ENCODE results near the gene HJURP.

Gene HJURP

DNA sequence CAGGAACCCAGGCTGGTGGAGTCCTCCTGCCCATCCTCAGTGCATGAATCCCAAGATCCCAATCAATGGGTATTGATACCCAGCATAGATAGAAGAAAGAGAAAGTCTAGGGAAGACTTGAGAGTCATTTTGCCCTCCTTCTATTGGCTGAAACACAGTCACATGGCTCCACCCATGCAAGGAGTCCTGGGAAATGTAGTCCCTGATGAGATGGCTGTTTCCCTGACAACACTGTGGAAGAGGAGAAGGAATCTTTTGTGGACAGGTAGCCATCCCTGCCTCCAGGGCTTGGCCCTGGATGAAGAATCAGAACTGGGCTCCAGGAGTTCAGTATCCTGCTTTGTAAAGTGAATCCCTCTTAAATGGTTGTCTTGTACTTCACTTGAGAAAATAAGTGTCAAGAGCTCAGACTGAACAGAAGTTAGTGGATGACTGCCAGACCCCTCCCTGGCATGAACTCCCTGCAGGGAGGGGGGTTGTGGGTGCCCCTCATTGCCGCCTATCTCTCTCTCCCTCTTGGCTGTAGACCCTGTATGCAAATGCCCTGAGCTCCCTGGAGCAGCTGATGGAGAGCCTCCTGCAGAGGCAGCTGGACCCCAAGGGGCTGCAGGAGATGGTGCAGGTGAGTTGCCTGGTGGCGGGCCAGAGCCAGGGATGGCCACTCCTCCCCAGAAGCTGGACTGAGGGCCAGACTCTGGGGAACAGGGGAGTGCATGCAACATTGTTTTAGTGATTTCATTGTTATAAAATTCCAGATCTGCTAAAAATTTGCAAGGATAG lies 40.1 kb downstream of the HJURP start:
- no peaks in the 10 kb centered on the region for H3K27me3 ChIP-seq (ENCODE audit: control insufficient read depth, insufficient read depth, low read length, poor library complexity, severe bottlenecking)
- WGBS, 2 experiments = 86 to 98% methylated on average over 2 of the region's 2 CpGs
- no peaks in the 10 kb centered on the region for H3K4me1 ChIP-seq (ENCODE audit: control insufficient read depth, insufficient read depth, low read length)
- H3K36me3 ChIP-seq (ENCODE audit: control insufficient read depth, insufficient read depth, low read length) = no peaks in the 10 kb centered on the region
- no peak overlapping the region for H3K27ac ChIP-seq (ENCODE audit: insufficient read depth, low read depth, low read length, poor library complexity, severe bottlenecking)
- no peak overlapping the region for H3K4me3 ChIP-seq (ENCODE audit: insufficient read depth, low read depth, low read length)
- no peaks in the 10 kb centered on the region for H3K9me3 ChIP-seq (ENCODE audit: control insufficient read depth, low read length)

DNA sequence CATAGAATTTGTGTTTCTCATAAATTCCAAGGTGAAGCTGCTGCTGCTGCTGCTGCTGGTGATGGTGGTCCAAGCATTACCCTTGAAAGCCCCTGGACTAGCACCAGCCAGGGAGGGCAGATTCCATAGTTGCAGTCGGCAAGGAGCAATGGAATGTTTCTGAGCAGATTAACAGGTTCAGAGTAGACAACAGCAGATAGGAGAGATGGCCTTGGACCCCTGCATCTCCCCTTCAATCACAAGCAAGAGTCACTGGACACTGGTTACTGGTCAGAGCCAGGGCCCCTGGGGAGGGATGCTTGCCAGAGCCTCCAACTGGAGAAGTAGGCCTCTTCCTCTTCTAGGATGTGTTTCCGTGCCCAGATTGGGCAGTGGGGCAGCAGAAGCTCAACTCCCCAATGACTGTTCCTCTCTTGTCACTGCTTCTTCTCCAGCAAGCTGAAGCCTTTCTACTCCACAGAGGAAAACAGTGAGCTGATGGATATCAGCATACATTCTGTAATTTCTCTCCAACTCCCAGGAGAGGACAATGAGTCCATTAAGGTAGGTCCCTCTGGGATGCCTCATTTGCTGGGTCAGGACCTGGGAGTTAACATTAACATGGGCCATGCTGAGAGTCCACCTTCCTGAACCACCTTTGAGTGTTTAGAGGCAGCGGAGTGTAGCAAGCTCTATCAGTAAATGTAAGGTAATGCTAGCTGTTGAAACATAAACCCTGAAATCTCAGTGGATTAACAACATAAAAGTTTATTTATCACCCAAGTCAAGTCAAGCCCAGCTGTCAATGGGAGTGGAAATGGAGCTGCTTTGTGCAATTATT lies 40.9 kb downstream of the HJURP start:
- WGBS, 2 experiments = 91% methylated on average over 3 of the region's 3 CpGs
- Histone ChIP-seq H3K27ac (ENCODE audit: insufficient read depth, low read depth, low read length, poor library complexity, severe bottlenecking) (no peak overlapping the region), H3K36me3 (ENCODE audit: control insufficient read depth, insufficient read depth, low read length) (no peaks in the 10 kb centered on the region), H3K4me1 (ENCODE audit: control insufficient read depth, insufficient read depth, low read length) (no peaks in the 10 kb centered on the region), H3K9me3 (ENCODE audit: control insufficient read depth, low read length) (no peaks in the 10 kb centered on the region), H3K4me3 (ENCODE audit: insufficient read depth, low read depth, low read length) (no peak overlapping the region), H3K27me3 (ENCODE audit: control insufficient read depth, insufficient read depth, low read length, poor library complexity, severe bottlenecking) (no peaks in the 10 kb centered on the region)

GRCh38 chr2:233811732-233812131 lies 42.6 kb downstream of the HJURP start:
- H3K36me3 ChIP-seq (ENCODE audit: control insufficient read depth, insufficient read depth, low read length) = no peaks in the 10 kb centered on the region
- WGBS, 2 experiments = 93 to 94% methylated on average over 8 of the region's 8 CpGs

DNA sequence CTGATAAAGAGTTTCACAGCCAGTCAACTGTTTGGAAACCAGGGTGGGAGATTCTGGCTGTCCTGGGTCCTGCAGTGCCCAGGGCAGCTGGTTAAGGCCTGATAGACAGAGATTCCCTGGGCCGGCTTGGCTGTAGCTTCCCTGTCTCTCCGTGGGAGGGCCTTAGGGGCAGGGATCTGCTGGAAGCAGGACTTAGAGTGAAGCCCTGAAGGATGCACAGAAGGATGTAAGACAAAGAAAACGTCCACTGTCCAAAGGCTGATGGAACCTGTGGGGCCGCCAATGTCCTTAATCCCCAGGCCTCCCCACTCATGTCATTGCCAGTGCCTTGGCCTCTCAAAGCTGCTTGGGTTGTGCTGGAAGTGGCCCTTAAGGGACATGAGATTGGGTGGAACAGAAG lies 43.2 kb downstream of the HJURP start:
- 81 to 82% methylated on average over 4 of the region's 4 CpGs for WGBS, 2 experiments
- Histone ChIP-seq H3K4me1 (ENCODE audit: control insufficient read depth, insufficient read depth, low read length) (no peaks in the 10 kb centered on the region), H3K4me3 (ENCODE audit: insufficient read depth, low read depth, low read length) (no peak overlapping the region), H3K27me3 (ENCODE audit: control insufficient read depth, insufficient read depth, low read length, poor library complexity, severe bottlenecking) (no peaks in the 10 kb centered on the region), H3K9me3 (ENCODE audit: control insufficient read depth, low read length) (no peaks in the 10 kb centered on the region), H3K36me3 (ENCODE audit: control insufficient read depth, insufficient read depth, low read length) (no peaks in the 10 kb centered on the region), H3K27ac (ENCODE audit: insufficient read depth, low read depth, low read length, poor library complexity, severe bottlenecking) (no peak overlapping the region)

More at GRCh38 chr2:233811732-233812131, 42.6 kb downstream of the HJURP start:
- Histone ChIP-seq H3K4me1 (ENCODE audit: control insufficient read depth, insufficient read depth, low read length) (no peaks in the 10 kb centered on the region), H3K4me3 (ENCODE audit: insufficient read depth, low read depth, low read length) (no peak overlapping the region), H3K9me3 (ENCODE audit: control insufficient read depth, low read length) (no peaks in the 10 kb centered on the region), H3K27me3 (ENCODE audit: control insufficient read depth, insufficient read depth, low read length, poor library complexity, severe bottlenecking) (no peaks in the 10 kb centered on the region), H3K27ac (ENCODE audit: insufficient read depth, low read depth, low read length, poor library complexity, severe bottlenecking) (no peak overlapping the region)

- WGBS, 2 experiments = 91 to 94% methylated on average over 6 of the region's 6 CpGs
- Histone ChIP-seq H3K4me1 (ENCODE audit: control insufficient read depth, insufficient read depth, low read length) (no peaks in the 10 kb centered on the region), H3K9me3 (ENCODE audit: control insufficient read depth, low read length) (no peaks in the 10 kb centered on the region)
Measured at GRCh38 chr2:233810385-233810784, 44.0 kb downstream of the HJURP start.

DNA sequence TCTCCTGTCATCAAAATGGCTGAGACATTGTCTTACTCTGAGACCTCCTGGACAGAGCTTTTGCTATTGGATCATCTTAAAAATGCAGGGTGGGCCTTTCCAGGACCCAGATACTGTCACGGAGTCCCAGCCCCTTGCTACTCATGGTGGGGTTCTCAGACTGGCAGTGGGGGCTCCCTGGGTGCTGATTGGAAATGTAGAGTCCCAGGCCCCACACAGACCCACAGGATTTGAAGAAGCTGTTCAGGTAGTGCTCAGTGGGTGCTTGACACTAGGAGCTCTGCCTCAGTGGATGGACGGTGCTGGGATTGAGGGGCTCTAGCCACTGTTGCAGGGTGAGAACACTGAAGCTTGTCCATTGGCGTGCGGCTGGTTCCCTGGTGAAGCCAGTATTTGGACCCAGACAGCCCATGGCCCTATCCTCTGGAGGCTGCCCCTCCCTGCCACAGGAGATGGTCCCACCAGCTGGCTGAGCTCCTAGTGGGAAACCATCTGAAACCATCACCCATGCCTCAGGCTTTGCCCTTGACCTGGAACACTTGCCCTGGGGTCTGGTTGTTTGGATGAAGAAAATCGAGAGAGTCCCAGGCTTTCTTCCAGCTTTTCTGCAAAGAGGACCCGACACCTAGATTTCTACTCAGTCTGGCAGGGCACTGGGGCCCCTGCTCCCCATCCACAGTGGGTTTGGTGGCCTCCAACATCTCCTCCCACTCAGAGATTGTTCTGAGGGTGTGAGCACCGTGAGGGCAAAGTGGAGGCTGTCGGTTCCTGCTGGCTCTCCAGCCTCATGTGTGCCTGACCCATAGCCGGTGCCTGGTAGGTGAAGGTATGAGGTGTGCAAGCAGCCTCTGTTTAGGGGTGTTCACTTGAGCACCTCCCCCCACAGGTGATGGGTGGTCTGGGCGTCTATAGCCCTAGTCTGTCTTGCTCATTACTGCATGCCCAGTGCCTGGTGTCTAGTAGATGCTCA lies 46.1 kb downstream of the HJURP start:
- H3K27ac ChIP-seq (ENCODE audit: insufficient read depth, low read depth, low read length, poor library complexity, severe bottlenecking) = no peak overlapping the region
- no peak overlapping the region for H3K4me3 ChIP-seq (ENCODE audit: insufficient read depth, low read depth, low read length)
- 84 to 90% methylated on average over 10 of the region's 10 CpGs for WGBS, 2 experiments
- H3K9me3 ChIP-seq (ENCODE audit: control insufficient read depth, low read length) = no peaks in the 10 kb centered on the region
- no peaks in the 10 kb centered on the region for H3K36me3 ChIP-seq (ENCODE audit: control insufficient read depth, insufficient read depth, low read length)
- no peaks in the 10 kb centered on the region for H3K4me1 ChIP-seq (ENCODE audit: control insufficient read depth, insufficient read depth, low read length)
- no peaks in the 10 kb centered on the region for H3K27me3 ChIP-seq (ENCODE audit: control insufficient read depth, insufficient read depth, low read length, poor library complexity, severe bottlenecking)

More at GRCh38 chr2:233810385-233810784, 44.0 kb downstream of the HJURP start:
- Histone ChIP-seq H3K36me3 (ENCODE audit: control insufficient read depth, insufficient read depth, low read length) (no peaks in the 10 kb centered on the region), H3K27me3 (ENCODE audit: control insufficient read depth, insufficient read depth, low read length, poor library complexity, severe bottlenecking) (no peaks in the 10 kb centered on the region), H3K4me3 (ENCODE audit: insufficient read depth, low read depth, low read length) (no peak overlapping the region), H3K27ac (ENCODE audit: insufficient read depth, low read depth, low read length, poor library complexity, severe bottlenecking) (no peak overlapping the region)

- H3K4me3 ChIP-seq (ENCODE audit: insufficient read depth, low read depth, low read length) = no peak overlapping the region
- no peaks in the 10 kb centered on the region for H3K4me1 ChIP-seq (ENCODE audit: control insufficient read depth, insufficient read depth, low read length)
- 92% methylated on average over 12 of the region's 12 CpGs for WGBS, 2 experiments
- no peaks in the 10 kb centered on the region for H3K36me3 ChIP-seq (ENCODE audit: control insufficient read depth, insufficient read depth, low read length)
- no peaks in the 10 kb centered on the region for H3K27me3 ChIP-seq (ENCODE audit: control insufficient read depth, insufficient read depth, low read length, poor library complexity, severe bottlenecking)
- H3K9me3 ChIP-seq (ENCODE audit: control insufficient read depth, low read length) = no peaks in the 10 kb centered on the region
- no peak overlapping the region for H3K27ac ChIP-seq (ENCODE audit: insufficient read depth, low read depth, low read length, poor library complexity, severe bottlenecking)
Measured at GRCh38 chr2:233807215-233807865, 47.0 kb downstream of the HJURP start.

DNA sequence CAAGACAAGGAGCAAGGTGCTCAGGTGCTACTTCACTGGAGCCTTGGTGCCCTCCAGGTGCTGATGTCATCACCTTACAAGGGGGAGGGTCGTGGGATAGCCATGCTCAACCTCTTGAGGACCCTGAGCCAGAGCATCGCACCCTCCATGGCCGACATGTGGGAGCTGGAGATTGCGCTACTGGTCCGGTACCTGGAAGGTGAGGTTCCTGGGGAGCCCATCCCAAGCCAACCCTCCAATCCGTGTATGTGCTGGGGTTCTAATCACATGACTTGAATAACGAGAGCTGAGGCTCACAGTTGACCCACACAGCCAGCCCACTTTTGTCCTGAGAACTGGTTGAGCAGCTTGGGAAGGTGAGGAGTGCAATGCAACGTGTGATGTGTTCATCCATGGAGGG lies 50.3 kb downstream of the HJURP start:
- H3K4me1 ChIP-seq (ENCODE audit: control insufficient read depth, insufficient read depth, low read length) = no peaks in the 10 kb centered on the region
- no peak overlapping the region for H3K27ac ChIP-seq (ENCODE audit: insufficient read depth, low read depth, low read length, poor library complexity, severe bottlenecking)
- no peaks in the 10 kb centered on the region for H3K27me3 ChIP-seq (ENCODE audit: control insufficient read depth, insufficient read depth, low read length, poor library complexity, severe bottlenecking)
- H3K36me3 ChIP-seq (ENCODE audit: control insufficient read depth, insufficient read depth, low read length) = no peaks in the 10 kb centered on the region
- no peak overlapping the region for H3K4me3 ChIP-seq (ENCODE audit: insufficient read depth, low read depth, low read length)
- H3K9me3 ChIP-seq (ENCODE audit: control insufficient read depth, low read length) = no peaks in the 10 kb centered on the region
- 76 to 79% methylated on average over 8 of the region's 8 CpGs for WGBS, 2 experiments

DNA sequence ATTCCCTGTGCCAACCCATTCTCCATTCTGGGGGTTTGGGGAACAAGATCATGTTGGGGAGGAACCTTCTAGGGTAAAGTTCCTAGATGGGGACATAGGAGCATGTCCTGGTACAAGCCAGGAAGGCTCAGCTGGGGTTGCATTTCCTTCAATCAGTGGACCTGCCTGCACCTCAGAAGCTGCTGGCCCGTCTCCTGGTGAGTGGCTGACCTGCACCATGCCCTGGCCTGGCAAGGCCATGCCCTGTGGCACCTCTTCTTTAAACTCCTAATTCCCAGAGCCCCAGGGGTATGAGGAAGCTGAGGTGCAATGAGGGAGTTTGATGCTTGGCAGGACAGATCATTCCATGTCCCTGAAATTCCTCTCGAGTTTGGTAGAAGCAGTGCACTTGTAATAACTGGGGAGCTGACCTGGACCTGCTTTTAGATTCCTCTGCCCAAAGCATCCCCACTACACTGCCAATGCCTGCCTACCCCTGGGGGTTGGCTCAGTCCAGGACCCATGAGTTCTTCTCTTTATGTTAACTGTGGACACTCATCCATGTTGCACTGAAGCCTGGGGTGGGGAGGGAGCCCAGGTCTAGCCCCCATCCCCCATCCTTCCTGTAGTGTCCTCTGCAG lies 50.9 kb downstream of the HJURP start:
- Histone ChIP-seq H3K4me1 (ENCODE audit: control insufficient read depth, insufficient read depth, low read length) (no peaks in the 10 kb centered on the region), H3K9me3 (ENCODE audit: control insufficient read depth, low read length) (no peaks in the 10 kb centered on the region), H3K4me3 (ENCODE audit: insufficient read depth, low read depth, low read length) (no peak overlapping the region), H3K27ac (ENCODE audit: insufficient read depth, low read depth, low read length, poor library complexity, severe bottlenecking) (no peak overlapping the region), H3K36me3 (ENCODE audit: control insufficient read depth, insufficient read depth, low read length) (no peaks in the 10 kb centered on the region), H3K27me3 (ENCODE audit: control insufficient read depth, insufficient read depth, low read length, poor library complexity, severe bottlenecking) (no peaks in the 10 kb centered on the region)
- 78 to 89% methylated on average over 2 of the region's 2 CpGs for WGBS, 2 experiments

All from ectodermal cell (in vitro differentiated cells).